ENCODE data around the gene KLHL17.
"Not testable (repeated sequence)": the region's sequence is repeated elsewhere in the genome, so short reads cannot be mapped to it uniquely, and the experiment has no call there.

The KLHL17 gene

GRCh38 chr1:980602-981395 lies 20.4 kb downstream of the KLHL17 start:
- DNase-seq (ENCODE audit: low read depth in 2 of 2), result no peak

- no peak for DNase-seq (ENCODE audit: low read depth in 2 of 2)
These were observed 21.1 kb downstream of the KLHL17 start for GRCh38 chr1:981491-981954.

GRCh38 chr1:981955-982558 lies 21.7 kb downstream of the KLHL17 start, which contains the start of gene PERM1:
TSS of gene PERM1 (minus strand) at chr1:982093. CDS start at chr1:981029, 1,064 bp downstream.
- DNase-seq (ENCODE audit: low read depth in 2 of 2), result no peak

- DNase-seq (ENCODE audit: low read depth in 2 of 2), result no peak
These were observed 22.5 kb downstream of the KLHL17 start for GRCh38 chr1:982765-983436.

GRCh38 chr1:983798-984475 lies 23.6 kb downstream of the KLHL17 start:
- DNase-seq (ENCODE audit: low read depth in 2 of 2), result peak in 1 of 2 donors; percentile 52

GRCh38 chr1:984476-984814 lies 24.1 kb downstream of the KLHL17 start:
- DNase-seq (ENCODE audit: low read depth in 2 of 2), result no peak

GRCh38 chr1:985126-985525 lies 24.7 kb downstream of the KLHL17 start:
- no peak for DNase-seq (ENCODE audit: low read depth in 2 of 2)

GRCh38 chr1:988061-988460 lies 27.7 kb downstream of the KLHL17 start:
- not testable (repeated sequence) for DNase-seq (ENCODE audit: low read depth in 2 of 2)

GRCh38 chr1:991275-991674 lies 30.9 kb downstream of the KLHL17 start:
- DNase-seq (ENCODE audit: low read depth in 2 of 2), result not testable (repeated sequence)

- DNase-seq (ENCODE audit: low read depth in 2 of 2), result no peak
These were observed 31.5 kb downstream of the KLHL17 start for GRCh38 chr1:991895-992294.

- no peak for DNase-seq (ENCODE audit: low read depth in 2 of 2)
These were observed 32.0 kb downstream of the KLHL17 start for GRCh38 chr1:992362-992761.

GRCh38 chr1:993379-993995 lies 33.1 kb downstream of the KLHL17 start:
- DNase-seq (ENCODE audit: low read depth in 2 of 2), result no peak

- not testable (repeated sequence) for DNase-seq (ENCODE audit: low read depth in 2 of 2)
These were observed 34.2 kb downstream of the KLHL17 start for GRCh38 chr1:994546-994945.

- DNase-seq (ENCODE audit: low read depth in 2 of 2), result no peak
These were observed 35.6 kb downstream of the KLHL17 start for GRCh38 chr1:995665-996633.

GRCh38 chr1:996851-997712 lies 36.7 kb downstream of the KLHL17 start:
- DNase-seq (ENCODE audit: low read depth in 2 of 2), result no peak

- DNase-seq (ENCODE audit: low read depth in 2 of 2), result no peak
These were observed 37.3 kb downstream of the KLHL17 start for GRCh38 chr1:997713-997992.

GRCh38 chr1:997993-998744 lies 37.8 kb downstream of the KLHL17 start:
- no peak for DNase-seq (ENCODE audit: low read depth in 2 of 2)

- DNase-seq (ENCODE audit: low read depth in 2 of 2), result no peak
These were observed 38.3 kb downstream of the KLHL17 start for GRCh38 chr1:998745-998994.

GRCh38 chr1:998995-999724 lies 38.8 kb downstream of the KLHL17 start:
- no peak for DNase-seq (ENCODE audit: low read depth in 2 of 2)

Measured in stimulated activated CD4-positive, alpha-beta T cell treated with anti-CD3 and anti-CD28 coated beads, Interleukin-1b, Interleukin-23, amount 100 ng/mL, for 1 hour (primary cell).